IMR-90 (cell line): ENCODE results near the gene SIRPB1.

Experiments
- CTCF ChIP-seq: conservative IDR thresholded peaks from 2 replicates; pipeline ENCODE4 v1.5.1; 2012; ENCODE audit warnings: mild to moderate bottlenecking, low read depth, low read length, improper control_type of control experiment
- MXI1 ChIP-seq: IDR thresholded peaks from 2 replicates; pipeline ENCODE4 v1.6.1; 2012; ENCODE audit warnings: low read depth, mild to moderate bottlenecking, low read length, moderate library complexity, borderline replicate concordance
- POLR2A ChIP-seq: IDR thresholded peaks from 2 replicates; pipeline ENCODE4 v1.6.1; 2012; ENCODE audit warnings: mild to moderate bottlenecking, low read depth, low read length
- RCOR1 ChIP-seq: IDR thresholded peaks from 2 replicates; pipeline ENCODE4 v1.6.1; 2012; ENCODE audit warnings: mild to moderate bottlenecking, low read length, improper control_type of control experiment; ENCODE audit not compliant: insufficient replicate concordance
- RFX5 ChIP-seq: IDR thresholded peaks from 2 replicates; pipeline ENCODE4 v1.8.0; 2012; ENCODE audit warnings: low read depth, mild to moderate bottlenecking, low read length, moderate library complexity
- SMC3 ChIP-seq: fragments of 150-350 bp; IDR thresholded peaks from 2 replicates; pipeline ENCODE4 v1.6.1; 2016; ENCODE audit warnings: low read depth, mild to moderate bottlenecking, antibody characterized with exemption, low read length, moderate library complexity
- TF ChIP-seq, protein P1 (sequence below): fragments of 150-350 bp; IDR thresholded peaks from 2 replicates; pipeline ENCODE4 v1.6.1; 2017; ENCODE audit warnings: mild to moderate bottlenecking, antibody characterized with exemption, low read length, low read depth

DNA sequence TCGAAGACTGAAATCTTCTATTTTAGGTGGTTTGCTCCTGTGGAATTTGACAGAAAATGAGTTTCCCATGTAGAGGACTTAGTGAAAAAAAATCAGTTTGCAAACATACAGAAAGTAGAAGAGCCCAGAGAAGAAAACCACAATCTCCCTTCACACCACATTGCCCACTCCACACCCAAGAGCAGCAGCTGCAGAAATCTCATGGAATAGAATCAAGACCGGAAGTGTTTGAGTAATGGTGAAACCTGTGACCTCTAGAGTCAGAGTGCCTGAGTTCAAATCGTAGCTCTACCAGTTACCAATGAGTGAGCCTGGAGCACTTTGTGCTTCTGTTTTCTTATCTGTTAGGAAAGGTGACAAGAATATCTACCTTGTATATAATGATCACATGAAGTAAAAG is 33.2 kb upstream of the SIRPB1 start:
- TF ChIP-seq CTCF (no peak), SMC3 (no peak), POLR2A (no peak), RCOR1 (no peak), MXI1 (no peak), RFX5 (no peak)
- TF ChIP-seq, protein P1, sequence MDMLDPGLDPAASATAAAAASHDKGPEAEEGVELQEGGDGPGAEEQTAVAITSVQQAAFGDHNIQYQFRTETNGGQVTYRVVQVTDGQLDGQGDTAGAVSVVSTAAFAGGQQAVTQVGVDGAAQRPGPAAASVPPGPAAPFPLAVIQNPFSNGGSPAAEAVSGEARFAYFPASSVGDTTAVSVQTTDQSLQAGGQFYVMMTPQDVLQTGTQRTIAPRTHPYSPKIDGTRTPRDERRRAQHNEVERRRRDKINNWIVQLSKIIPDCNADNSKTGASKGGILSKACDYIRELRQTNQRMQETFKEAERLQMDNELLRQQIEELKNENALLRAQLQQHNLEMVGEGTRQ = no peak
